Central memory CD8-positive, alpha-beta T cell (primary cell): ENCODE data around the gene UVSSA.
"Not testable (repeated sequence)": the region's sequence is repeated elsewhere in the genome, so short reads cannot be mapped to it uniquely, and the experiment has no call there.

Experiments
- ATAC-seq: fragments of 150-1000 bp; cut with Tn5 transposase; replicated peaks from 2 replicates; pipeline ENCODE4 v1.10.0; 2022; ENCODE audit warnings: mild to moderate bottlenecking, moderate FRiP score, moderate number of reproducible peaks; ENCODE audit not compliant: poor library complexity, severe bottlenecking; ENCODE audit errors: extremely low read depth
- DNase-seq, 2 donors: peaks; one replicate each; pipeline ENCODE4 v3.0.0; 2021; ENCODE audit warnings: low spot score in 2 of 2
- H3K27ac Mint-ChIP-seq: one replicate; pipeline ENCODE4 v1.8.0; 2022; ENCODE audit warnings: low read depth, mild to moderate bottlenecking, moderate library complexity, mixed read lengths
- H3K27me3 Mint-ChIP-seq: one replicate; pipeline ENCODE4 v1.8.0; 2022; ENCODE audit warnings: mixed read lengths
- H3K36me3 Mint-ChIP-seq: one replicate; pipeline ENCODE4 v1.8.0; 2022; ENCODE audit warnings: mild to moderate bottlenecking, moderate library complexity, mixed read lengths; ENCODE audit not compliant: insufficient read depth
- H3K4me1 Mint-ChIP-seq: one replicate; pipeline ENCODE4 v1.8.0; 2022; ENCODE audit warnings: mixed read lengths
- H3K4me3 Mint-ChIP-seq: one replicate; pipeline ENCODE4 v1.8.0; 2022; ENCODE audit warnings: mild to moderate bottlenecking, moderate library complexity, mixed read lengths
- H3K9me3 Mint-ChIP-seq: one replicate; pipeline ENCODE4 v1.8.0; 2022; ENCODE audit warnings: mixed read lengths

UVSSA gene

GRCh38 chr4:1368421-1369090 is 21.5 kb downstream of the UVSSA start:
- Mint-ChIP-seq H3K9me3 (no peaks in the 10 kb centered on the region), H3K4me1 (peaks cover 7% of the 10 kb centered on the region), H3K4me3 (no peak overlapping the region), H3K27ac (no peak overlapping the region), H3K36me3 (peaks cover 6% of the 10 kb centered on the region), H3K27me3 (no peaks in the 10 kb centered on the region)
- ATAC-seq: no peak
- no peak for DNase-seq

DNA sequence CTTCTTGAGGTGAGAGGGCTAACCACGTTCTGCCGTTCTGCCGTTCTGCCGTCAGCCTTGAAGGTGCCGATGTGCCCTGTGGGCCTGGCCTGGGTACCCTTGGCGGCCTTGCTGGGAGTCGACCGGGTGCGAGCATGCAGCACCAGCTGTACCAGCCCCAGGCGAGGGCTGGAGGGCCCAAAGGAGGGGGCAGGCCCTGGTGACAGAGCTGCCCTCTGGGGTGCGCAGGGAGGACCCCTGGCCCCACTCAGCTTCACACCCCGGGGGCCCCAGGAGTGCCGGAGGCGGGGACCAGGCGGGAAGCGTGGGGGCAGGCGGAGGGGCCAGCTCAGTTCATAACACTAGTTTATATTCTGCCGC is 22.1 kb downstream of the UVSSA start:
- ATAC-seq: no peak
- Mint-ChIP-seq H3K36me3 (peaks cover 9% of the 10 kb centered on the region), H3K27ac (no peak overlapping the region)

DNA sequence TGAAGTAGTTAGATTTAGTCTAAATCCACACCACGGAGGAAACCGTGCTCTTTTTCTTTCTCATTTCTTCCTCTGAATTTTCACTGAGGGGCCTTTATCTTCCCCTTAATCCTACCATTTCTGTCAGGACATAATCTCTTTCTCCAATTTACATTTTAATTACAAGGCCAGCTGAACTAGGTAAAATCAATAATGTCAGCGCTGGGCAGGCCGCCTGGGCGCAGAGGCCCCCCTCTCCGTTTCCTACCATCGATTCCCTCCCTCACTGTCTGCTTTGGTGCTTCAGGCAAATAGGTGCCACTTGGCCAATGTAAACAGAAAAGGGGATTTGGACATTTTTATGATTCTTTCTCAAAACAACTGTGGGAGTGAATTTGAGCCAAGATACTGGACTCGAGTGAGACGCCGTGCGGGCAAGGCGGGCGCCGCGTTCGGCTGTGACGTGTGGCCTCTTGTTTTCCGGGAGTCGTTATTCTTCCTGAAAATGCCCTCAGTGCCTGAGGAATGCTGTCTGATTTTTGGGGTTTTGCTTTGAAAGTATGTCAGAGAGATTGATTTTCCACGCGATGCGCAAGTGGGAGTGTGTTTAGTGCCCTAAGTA is 22.6 kb downstream of the UVSSA start:
- H3K27ac Mint-ChIP-seq: no peak overlapping the region
- DNase-seq: no peak
- H3K4me3 Mint-ChIP-seq: no peak overlapping the region
- H3K27me3 Mint-ChIP-seq: no peaks in the 10 kb centered on the region
- H3K36me3 Mint-ChIP-seq: peaks cover 9% of the 10 kb centered on the region
- no peaks in the 10 kb centered on the region for H3K9me3 Mint-ChIP-seq
- no peak for ATAC-seq
- H3K4me1 Mint-ChIP-seq: peaks cover 11% of the 10 kb centered on the region

More for the DNA sequence above, 22.1 kb downstream of the UVSSA start:
- H3K4me1 Mint-ChIP-seq: peaks cover 11% of the 10 kb centered on the region
- no peak overlapping the region for H3K4me3 Mint-ChIP-seq
- DNase-seq: no peak
- H3K27me3 Mint-ChIP-seq: no peaks in the 10 kb centered on the region
- H3K9me3 Mint-ChIP-seq: no peaks in the 10 kb centered on the region

- Mint-ChIP-seq H3K4me1 (peaks cover 11% of the 10 kb centered on the region), H3K9me3 (no peaks in the 10 kb centered on the region), H3K27me3 (no peaks in the 10 kb centered on the region), H3K36me3 (peaks cover 13% of the 10 kb centered on the region), H3K4me3 (no peak overlapping the region), H3K27ac (no peak overlapping the region)
- ATAC-seq (no peak), DNase-seq (no peak)
Measured at GRCh38 chr4:1370321-1371124, 23.5 kb downstream of the UVSSA start.

DNA sequence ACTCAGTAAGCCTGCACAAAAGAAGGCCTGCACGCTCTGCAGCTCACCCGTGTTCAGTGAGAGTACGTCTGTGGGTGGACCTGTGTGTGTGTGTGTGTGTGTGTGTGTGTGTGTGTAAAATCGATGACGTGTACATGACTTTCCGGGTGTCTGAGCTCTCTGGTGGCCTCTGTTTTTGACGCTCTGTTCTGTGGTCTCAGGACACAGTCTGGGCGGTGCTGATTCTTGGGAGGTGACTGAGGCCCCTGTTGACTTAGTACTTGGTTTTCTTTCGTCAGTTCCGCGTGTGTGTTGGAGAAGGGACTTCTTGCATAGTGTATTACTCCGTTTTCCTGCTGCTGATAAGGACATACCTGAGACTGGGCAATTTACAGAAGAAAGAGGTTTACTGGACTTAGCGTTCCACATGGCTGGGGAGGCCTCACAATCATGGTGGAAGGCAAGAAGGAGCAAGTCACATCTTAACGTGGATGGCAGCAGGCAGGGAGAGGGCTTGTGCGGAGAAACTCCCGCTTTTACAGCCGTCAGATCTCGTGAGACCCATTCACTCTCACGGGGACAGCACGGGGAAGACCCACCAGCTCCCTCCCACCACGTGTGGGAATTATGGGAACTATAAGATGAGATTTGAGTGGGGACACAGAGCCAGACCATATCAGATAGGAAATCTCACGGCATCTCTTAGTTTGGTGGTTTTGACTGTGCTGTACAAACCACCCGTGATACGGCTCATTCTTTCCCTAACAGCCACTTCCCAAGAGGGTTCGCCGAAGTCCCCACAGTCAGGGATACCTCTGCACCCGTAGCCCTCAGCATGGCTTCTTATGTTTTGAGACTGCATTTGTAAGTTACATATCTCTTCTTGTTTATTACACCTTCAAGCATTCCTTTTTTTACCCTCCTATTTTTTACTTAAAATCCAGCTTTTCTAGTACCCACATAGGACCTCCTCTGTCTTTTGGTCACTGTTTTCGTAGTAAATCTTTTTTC is 24.5 kb downstream of the UVSSA start:
- ATAC-seq (no peak), DNase-seq (no peak)
- Mint-ChIP-seq H3K27ac (no peak overlapping the region), H3K27me3 (no peaks in the 10 kb centered on the region), H3K36me3 (peaks cover 13% of the 10 kb centered on the region), H3K4me3 (no peak overlapping the region), H3K9me3 (no peaks in the 10 kb centered on the region), H3K4me1 (peaks cover 11% of the 10 kb centered on the region)

GRCh38 chr4:1372576-1372975 is 25.6 kb downstream of the UVSSA start:
- H3K36me3 Mint-ChIP-seq: peaks cover 13% of the 10 kb centered on the region
- H3K4me3 Mint-ChIP-seq, H3K9me3 Mint-ChIP-seq, ATAC-seq, DNase-seq, H3K27me3 Mint-ChIP-seq, H3K27ac Mint-ChIP-seq: not testable (repeated sequence)
- H3K4me1 Mint-ChIP-seq: peaks cover 11% of the 10 kb centered on the region

DNA sequence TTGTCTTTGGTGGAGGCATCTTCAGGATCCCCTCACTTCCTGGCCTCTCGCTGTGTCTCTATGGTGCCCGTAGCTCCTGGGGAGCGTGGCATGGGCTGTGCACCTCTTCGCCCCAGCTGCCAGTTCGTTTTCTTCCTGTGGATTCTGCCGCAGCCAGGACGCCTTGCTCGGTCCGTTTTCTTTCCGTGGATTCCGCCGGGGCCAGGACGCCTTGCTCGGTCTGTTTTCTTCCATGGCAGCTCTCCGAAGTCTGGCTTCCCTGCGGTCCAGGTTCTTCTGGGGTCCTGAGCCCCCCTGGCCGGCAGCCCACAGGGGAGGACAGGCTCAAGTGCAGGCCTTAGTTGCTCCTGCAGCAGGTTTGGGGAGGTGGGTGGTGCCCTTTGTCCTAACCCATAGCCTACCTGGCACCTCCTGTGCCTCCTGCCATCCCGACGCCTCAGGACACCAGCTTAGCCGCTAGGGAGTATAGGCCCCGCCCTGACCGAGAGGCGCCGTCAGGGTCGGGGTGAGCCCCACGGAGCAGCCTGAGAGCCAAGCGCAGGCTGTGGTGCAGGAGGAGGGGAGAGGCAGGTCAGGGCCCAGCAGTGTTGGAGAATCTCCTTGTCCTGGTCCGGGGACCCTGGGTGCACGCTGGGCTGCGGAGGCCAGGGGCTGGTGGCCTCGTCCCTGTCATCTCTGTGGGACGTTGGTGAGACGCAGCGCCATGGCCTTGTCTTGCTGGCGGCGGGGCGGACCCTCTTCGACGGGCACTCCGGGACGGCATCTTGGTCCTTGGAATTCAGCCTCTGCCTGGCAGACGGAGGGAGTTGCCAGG is 27.1 kb downstream of the UVSSA start:
- Mint-ChIP-seq H3K27me3 (no peaks in the 10 kb centered on the region), H3K27ac (no peak overlapping the region), H3K36me3 (peaks cover 13% of the 10 kb centered on the region), H3K9me3 (no peaks in the 10 kb centered on the region), H3K4me3 (no peak overlapping the region), H3K4me1 (peaks cover 11% of the 10 kb centered on the region)
- no peak for ATAC-seq
- no peak for DNase-seq

- Mint-ChIP-seq H3K9me3 (no peaks in the 10 kb centered on the region), H3K4me3 (no peak overlapping the region), H3K27ac (no peak overlapping the region), H3K4me1 (peaks cover 8% of the 10 kb centered on the region), H3K36me3 (peaks cover 11% of the 10 kb centered on the region), H3K27me3 (no peaks in the 10 kb centered on the region)
- no peak for DNase-seq
- no peak for ATAC-seq
Measured at GRCh38 chr4:1374706-1375045, 27.7 kb downstream of the UVSSA start.

GRCh38 chr4:1375051-1375721 is 28.2 kb downstream of the UVSSA start:
- Mint-ChIP-seq H3K27ac (no peak overlapping the region), H3K4me1 (peaks cover 7% of the 10 kb centered on the region), H3K36me3 (peaks cover 10% of the 10 kb centered on the region), H3K4me3 (no peak overlapping the region), H3K9me3 (no peaks in the 10 kb centered on the region), H3K27me3 (no peaks in the 10 kb centered on the region)
- DNase-seq (no peak), ATAC-seq (no peak)

- Mint-ChIP-seq H3K27ac (no peak overlapping the region), H3K36me3 (peaks cover 10% of the 10 kb centered on the region), H3K27me3 (no peaks in the 10 kb centered on the region), H3K9me3 (no peaks in the 10 kb centered on the region), H3K4me1 (peaks cover 7% of the 10 kb centered on the region), H3K4me3 (no peak overlapping the region)
- no peak for DNase-seq
- ATAC-seq: no peak
Measured at GRCh38 chr4:1375761-1376322, 28.8 kb downstream of the UVSSA start.

GRCh38 chr4:1376391-1376840 is 29.4 kb downstream of the UVSSA start:
- Mint-ChIP-seq H3K9me3 (no peaks in the 10 kb centered on the region), H3K27ac (no peak overlapping the region), H3K4me1 (peaks cover 7% of the 10 kb centered on the region), H3K36me3 (peaks cover 10% of the 10 kb centered on the region), H3K27me3 (no peaks in the 10 kb centered on the region), H3K4me3 (no peak overlapping the region)
- DNase-seq (no peak), ATAC-seq (no peak)
